HG03558 (cell line): ENCODE measurements around the gene TRABD.
"Not testable (repeated sequence)": the region's sequence is repeated elsewhere in the genome, so short reads cannot be mapped to it uniquely, and the experiment has no call there.

ENCODE experiments used
- ATAC-seq: cut with Tn5 transposase; IDR thresholded peaks from one replicate; pipeline ENCODE4 v1.9.1; 2021; ENCODE audit warnings: moderate number of reproducible peaks; ENCODE audit not compliant: unreplicated experiment; ENCODE audit errors: extremely low read depth

The TRABD gene

GRCh38 chr22:50199829-50200460, 14.2 kb downstream of the TRABD start:
- ATAC-seq: no peak

- no peak for ATAC-seq
Measured at GRCh38 chr22:50200461-50201190, 14.9 kb downstream of the TRABD start, which contains the start of gene SELENOO. TSS of gene SELENOO (plus strand) at chr22:50201011. CDS start at chr22:50201037, 26 bp downstream.

- ATAC-seq: no peak
Measured at GRCh38 chr22:50201191-50202129, 15.7 kb downstream of the TRABD start.

- no peak for ATAC-seq
Measured at GRCh38 chr22:50202130-50202666, 16.5 kb downstream of the TRABD start.

GRCh38 chr22:50203288-50203687, 17.6 kb downstream of the TRABD start:
- ATAC-seq: no peak

- ATAC-seq: no peak
Measured at GRCh38 chr22:50204571-50204970, 18.9 kb downstream of the TRABD start.

GRCh38 chr22:50204998-50205397, 19.3 kb downstream of the TRABD start:
- ATAC-seq: not testable (repeated sequence)

- ATAC-seq: no peak
Measured at GRCh38 chr22:50205781-50206569, 20.3 kb downstream of the TRABD start.

- ATAC-seq: no peak
Measured at GRCh38 chr22:50206599-50206998, 20.9 kb downstream of the TRABD start.

- ATAC-seq: no peak
Measured at GRCh38 chr22:50207383-50208140, 21.8 kb downstream of the TRABD start.

GRCh38 chr22:50208430-50208938, 22.8 kb downstream of the TRABD start:
- ATAC-seq: no peak

GRCh38 chr22:50208939-50209892, 23.5 kb downstream of the TRABD start:
- ATAC-seq: no peak

GRCh38 chr22:50209893-50210292, 24.2 kb downstream of the TRABD start:
- ATAC-seq: no peak

- ATAC-seq: no peak
Measured at GRCh38 chr22:50210378-50211139, 24.8 kb downstream of the TRABD start.

GRCh38 chr22:50211147-50211546, 25.4 kb downstream of the TRABD start:
- no peak for ATAC-seq

- no peak for ATAC-seq
Measured at GRCh38 chr22:50213263-50213662, 27.6 kb downstream of the TRABD start.
